T47D (cell line): ENCODE data around the gene RNU1-4.
"Not testable (repeated sequence)": the region's sequence is repeated elsewhere in the genome, so short reads cannot be mapped to it uniquely, and the experiment has no call there.

Source experiments
- DNase-seq, 2 experiments: peaks; one replicate each; pipeline versions ENCODE4 v3.0.0 to v3.0.0-alpha.2; 2011 to 2012; ENCODE audit warnings: low read depth in 1 of 2, low spot score in 1 of 2
- JUND ChIP-seq: IDR thresholded peaks from 2 replicates; pipeline ENCODE4 v1.6.1; 2012; ENCODE audit warnings: low read depth
- in situ Hi-C: cut with HindIII; loops from 2 replicates; pipeline ENCODE4 v1.10.0; 2016; ENCODE audit warnings: low sequenced_read_pairs, low pct_unique_long_range_greater_than_20kb

Gene RNU1-4

DNA sequence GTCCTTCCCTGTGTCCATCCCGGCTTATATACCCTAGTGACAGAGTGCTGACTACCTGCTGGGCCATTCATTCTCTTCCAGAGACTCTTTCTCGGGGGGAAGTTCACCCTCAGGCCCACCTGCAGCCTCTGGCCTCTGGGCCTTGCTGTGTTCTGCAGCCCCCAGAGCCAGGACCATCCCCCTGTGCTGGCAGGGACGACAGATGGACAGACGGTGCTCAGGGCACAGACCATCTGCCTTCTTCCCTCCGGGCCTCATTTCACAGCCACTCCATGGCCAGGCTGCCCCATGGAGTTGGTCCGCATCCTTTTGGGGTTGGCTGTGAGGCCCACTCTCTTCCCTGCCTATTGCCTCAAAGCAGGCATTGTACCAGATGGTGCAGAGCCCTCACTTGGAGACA is 34.0 kb upstream of the RNU1-4 start:
- DNase-seq, in situ Hi-C loops: not testable (repeated sequence)

DNA sequence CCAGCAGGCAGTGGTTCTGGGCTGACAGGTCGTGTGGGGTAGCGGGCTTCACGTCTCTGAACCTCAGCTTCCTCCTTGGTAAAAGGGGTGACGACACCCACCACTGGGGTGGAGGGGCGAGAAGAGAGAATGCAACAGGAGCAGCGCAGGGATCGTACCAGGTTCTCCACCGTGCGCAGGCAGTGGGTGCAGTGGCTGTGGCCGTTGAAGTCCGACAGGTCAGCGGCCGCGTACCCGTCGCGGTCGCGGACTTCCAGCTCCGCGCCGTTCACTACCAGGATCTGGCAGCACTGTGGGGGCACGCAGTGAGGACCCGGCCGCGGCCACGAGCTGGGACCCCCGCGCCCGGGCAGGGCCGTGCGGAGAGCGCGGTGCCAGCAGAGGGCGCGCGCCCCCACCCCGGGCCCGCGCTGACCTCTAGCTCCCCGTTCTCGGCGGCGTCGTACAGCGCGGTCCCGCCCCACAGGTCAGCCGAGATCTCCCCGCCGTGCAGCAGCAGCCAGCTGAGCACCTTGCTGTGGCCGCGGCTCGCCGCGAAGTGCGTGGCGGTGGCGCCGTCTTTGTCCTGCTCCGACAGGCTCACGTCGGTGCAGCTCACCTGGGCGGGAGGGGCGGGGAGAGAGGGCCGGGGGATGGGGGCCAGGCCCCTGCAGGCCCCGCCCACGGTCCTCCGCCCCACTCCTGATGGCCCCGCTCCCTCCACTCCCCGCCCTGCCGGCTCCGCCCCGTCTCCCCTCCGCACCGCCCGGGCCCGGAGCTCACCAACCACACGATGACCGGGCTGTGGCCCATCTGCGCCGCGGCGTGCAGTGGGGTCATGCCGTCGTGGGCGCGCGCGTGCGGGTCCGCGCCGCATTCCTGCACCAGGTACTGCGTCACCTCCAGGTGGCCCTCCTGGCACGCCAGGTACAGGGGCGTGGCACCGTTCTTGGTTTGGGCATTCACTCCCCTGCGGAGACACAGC is 32.9 kb upstream of the RNU1-4 start:
- in situ Hi-C loops, DNase-seq: not testable (repeated sequence)

DNA sequence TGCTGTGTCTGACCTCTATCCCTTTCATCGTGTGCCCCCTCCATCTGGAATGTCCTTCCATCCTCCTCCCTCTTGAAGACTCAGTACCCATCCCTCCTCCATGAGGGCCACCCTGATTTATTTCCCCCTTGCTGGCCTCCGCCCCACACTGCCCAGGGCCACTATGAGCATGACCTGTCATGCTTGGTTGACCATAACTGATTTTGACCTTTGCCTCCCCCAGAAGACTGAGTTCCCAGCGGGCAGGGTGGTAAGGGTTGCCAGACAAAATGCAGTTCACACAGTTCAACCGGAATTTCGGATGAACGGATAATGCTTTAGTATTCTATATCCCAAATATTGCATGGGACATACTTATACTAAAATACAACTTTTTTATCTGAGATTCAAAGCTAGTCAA is 31.6 kb upstream of the RNU1-4 start:
- DNase-seq, in situ Hi-C loops: not testable (repeated sequence)

DNA sequence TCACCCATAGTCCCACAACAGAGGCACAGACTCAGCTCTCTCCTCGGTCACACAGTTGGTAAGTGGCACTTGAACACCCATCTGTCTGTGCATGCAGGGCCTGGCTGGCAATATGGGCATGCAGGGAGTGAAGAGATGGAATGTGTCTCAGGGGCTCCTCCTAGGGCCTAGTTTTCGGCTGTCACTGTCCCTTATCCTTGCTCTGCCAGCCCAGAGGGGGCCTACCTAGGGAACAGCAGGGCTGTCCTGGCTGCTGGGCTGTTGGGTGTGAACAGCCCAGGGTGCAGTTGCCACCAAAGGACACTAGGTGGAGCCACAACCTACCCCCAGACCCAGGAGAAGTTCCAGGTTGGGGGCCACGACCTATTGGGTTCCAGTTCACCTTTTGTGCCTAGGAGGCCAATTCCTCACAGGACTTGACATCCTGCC is 30.6 kb upstream of the RNU1-4 start:
- DNase-seq, result peak in 1 of 2 experiments; percentile 30
- in situ Hi-C loops, result not testable (repeated sequence)

DNA sequence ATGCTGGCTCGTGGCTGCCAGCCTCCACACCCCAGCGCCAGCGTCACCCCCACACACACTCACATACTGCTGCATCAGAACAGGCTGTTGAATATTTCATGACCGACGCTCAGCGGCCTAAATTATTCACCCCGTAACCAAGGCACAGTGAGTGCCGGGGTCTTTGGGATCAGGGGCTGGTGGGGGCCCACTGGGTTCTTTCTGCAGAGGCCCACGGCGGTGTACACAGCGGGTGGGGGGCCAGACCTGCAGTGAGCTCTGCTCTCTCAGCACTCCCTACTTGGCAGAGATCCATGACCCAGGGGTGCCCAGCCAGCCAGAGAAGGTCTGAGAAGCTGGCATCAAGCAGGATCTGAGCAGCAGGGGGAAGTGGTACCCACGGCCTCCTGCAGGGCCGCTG is 29.7 kb upstream of the RNU1-4 start:
- in situ Hi-C loops, DNase-seq: not testable (repeated sequence)

DNA sequence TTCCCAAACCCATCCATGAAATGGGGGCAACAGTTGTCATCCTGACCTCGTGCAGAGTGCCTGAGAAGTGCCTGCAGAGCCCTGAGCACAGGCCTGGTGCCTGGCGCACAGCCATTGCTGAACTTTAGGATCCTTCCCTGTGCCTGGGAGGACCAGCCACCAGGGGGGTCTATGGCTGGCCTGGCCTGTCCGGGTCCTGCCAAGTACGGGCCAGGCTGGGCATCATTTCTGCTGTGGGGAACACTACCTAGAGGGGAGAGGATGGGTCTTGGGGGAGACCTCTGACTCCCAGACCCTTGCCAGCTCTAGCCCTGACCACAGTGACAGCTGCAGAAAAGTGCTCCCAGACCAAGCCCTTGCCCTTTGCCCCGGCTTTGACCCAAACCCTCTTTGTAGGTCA is 28.2 kb upstream of the RNU1-4 start:
- peak in 1 of 2 experiments; percentile 1 for DNase-seq

DNA sequence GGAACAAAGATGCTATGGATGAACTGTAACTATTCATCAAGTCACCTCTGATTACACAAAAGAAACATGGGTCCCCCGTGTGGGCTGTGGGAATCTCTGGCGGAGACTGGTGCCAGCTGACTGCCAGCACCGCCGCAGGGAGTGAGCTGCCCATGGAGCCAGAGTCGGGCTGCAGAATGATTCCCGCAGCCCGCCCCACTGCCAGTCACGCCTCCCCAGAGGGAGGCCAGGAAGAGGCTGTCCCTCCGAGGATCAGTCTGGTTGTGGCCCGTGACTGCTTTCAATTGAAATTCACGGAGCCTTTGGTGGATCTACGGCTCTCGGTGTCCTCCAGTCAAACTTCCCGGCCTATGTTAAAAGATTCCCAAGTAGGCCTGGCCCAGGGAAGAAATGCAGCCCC is 27.7 kb upstream of the RNU1-4 start:
- DNase-seq, in situ Hi-C loops: not testable (repeated sequence)

More for the DNA sequence above, 28.2 kb upstream of the RNU1-4 start:
- in situ Hi-C loops, result not testable (repeated sequence)

DNA sequence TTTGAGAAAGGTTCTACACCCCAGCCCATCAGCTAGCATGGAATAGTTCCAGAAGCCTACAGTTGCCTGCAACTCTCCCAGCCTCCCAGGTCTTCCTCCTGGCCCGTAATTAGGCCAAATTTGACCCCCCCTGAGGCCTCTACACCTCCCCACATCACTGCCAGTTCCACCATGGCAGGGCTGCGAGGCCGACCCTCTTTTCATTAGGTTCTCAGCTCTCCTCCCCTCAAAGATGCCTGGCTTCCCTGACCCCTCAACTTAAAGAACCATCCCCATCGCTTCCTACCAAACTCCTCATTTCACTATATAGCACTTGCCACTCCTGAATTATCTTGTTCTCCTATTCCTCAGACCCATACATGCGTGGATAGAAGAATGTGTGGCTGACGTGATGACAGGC is 27.3 kb upstream of the RNU1-4 start:
- in situ Hi-C loops, DNase-seq: not testable (repeated sequence)

DNA sequence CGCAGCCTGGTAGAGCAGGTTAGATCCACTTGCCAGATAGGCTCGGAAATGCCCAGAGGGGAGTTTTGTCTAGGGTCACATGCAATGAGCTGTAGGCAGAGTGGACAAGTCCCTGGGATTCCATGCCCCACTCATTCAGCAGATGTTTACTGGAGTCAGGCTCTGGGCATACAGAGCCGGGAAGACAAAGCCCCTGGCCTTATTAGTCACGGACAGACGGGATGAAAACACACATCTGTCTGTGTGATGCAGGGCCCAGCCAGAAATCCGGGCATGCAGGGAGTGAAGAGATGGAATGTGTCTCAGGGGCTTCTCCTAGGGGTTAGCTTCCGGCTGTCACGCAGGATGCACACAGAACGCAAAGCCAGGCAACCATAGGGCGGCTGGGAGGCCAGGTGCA is 26.8 kb upstream of the RNU1-4 start:
- DNase-seq, in situ Hi-C loops: not testable (repeated sequence)

DNA sequence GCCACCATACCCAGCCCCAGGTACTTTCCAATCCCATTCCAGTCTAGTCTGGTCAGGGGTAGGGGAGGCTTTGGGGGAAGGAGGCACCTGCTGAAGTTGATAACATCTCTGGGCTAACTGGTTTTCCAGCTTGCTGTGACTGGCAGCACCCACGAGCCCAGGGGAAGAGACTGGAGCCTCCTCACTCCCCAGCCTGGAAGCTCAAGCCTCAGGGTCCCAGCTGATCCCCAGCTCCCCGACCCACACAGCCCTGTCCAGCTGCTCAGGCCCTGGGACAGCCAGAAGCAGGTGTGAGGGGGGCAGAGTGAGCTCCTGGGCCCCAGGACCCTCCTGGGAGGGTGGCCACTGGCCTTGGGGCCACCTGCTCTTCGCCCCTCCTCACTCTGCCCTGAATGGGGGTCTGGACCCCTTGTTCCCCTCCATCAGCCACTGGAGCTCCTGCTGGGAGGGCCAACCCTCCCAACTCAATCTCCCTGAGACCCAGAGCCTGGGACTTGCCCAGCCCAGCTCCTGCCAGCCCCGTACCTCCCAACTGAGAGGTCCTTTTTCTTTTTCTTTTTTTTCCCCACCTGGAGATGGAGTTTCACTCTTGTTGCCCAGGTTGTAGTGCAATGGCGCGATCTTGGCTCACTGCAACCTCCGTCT is 23.5 kb upstream of the RNU1-4 start:
- no peak for TF ChIP-seq JUND
- peak; percentile 82 to 97 for DNase-seq
- in situ Hi-C loops, result no loop called here

DNA sequence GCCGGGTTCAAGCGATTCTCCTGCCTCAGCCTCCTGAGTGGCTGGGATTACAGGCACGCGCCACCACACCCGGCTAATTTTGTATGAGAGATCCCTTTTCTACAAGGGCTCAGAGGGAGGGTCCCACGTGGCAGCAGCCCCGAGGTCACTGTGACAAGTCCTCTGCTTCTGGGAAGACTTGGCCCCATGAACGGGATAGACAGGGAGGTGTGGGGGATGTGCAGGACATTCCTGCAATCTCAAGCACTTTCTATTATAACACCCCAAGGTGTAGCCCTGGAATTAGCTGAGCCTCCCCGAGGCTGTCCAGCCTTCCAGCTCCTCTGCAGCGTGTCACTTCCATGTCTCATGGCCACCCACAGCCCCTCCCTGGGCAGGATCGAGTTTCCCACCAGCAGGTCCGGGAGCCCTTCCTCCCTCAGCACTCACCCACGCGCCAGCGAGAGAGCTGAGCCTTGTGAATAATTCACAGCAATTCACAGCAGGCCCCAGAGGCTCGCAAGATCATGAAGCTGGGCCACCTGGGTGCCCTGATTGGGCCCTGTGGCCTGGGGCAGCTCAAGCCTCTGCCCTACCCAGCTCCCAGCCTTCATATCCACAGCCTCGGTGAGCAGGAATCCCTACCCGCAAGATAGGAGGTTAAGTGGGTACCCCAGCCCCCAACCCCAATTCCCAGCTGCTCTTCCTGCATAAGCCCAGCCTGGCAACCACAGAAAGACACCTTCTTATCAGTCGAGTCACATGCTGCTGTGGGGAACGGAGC is 22.8 kb upstream of the RNU1-4 start:
- DNase-seq, result peak in 1 of 2 experiments; percentile 50
- no peak for TF ChIP-seq JUND
- in situ Hi-C loops, result no loop called here

DNA sequence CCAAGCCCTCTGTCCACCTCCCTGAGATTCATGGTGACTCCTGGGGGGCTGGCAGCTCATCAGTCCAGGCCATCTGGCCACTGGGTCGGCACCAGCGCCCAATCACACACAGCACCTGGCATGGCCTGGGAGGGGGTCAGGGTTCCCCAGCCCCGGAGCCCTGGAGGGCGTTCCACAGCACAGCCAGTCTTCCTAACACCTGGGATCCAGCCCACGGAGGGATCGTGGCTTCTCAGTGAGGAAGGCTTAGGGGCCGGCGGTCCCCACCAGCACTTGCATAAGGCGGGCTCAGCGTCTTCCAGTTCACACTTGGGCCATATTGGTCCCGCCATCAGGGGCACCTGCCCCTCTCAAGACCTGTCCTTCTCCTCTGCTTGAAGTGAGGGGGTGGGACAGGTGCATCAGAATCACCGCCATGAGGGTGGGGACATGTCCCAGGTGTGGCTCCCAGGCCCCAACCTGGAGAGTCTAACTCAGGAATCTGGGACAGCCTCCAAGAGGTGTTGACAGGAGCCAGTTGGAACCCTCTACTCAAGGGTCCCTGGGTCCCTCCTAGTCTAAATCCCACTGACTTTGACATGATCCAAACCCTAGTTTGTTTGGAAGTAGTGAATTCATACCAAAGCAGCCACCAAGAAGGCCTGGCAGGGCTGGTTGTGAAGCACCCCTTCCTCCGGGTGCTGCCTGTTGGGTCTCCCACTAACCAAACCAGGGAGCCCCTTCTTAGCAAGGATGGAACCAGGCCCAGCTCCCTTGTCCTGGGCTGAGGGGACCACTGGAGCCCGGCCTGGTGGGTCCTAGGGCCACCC is 22.0 kb upstream of the RNU1-4 start:
- in situ Hi-C loops, result not testable (repeated sequence)
- peak in 1 of 2 experiments; percentile 0 for DNase-seq
